Measurements from ENCODE around the gene TLCD5. TPM values are rescaled to one million over a fixed set of nuclear protein-coding genes. Genes with fewer than 3 reads are reported as not detected.

Gene TLCD5
- total and polyA plus RNA-seq, 7 donors: 0.39 to 2.5 (median 0.71) TPM

- H3K27me3 ChIP-seq (ENCODE audit: insufficient read depth in 3 of 3, low read length in 2 of 3): peaks cover 3 to 51% (median 3%) of the 10 kb centered on the region in 3 donors
- DNase-seq (no peak), ATAC-seq (no peak)
- no peaks in the 10 kb centered on the region for H3K36me3 ChIP-seq (ENCODE audit: insufficient read depth in 1 of 2, low read depth in 1 of 2)
- no peak overlapping the region for H3K27ac ChIP-seq
- TF ChIP-seq, protein P1, sequence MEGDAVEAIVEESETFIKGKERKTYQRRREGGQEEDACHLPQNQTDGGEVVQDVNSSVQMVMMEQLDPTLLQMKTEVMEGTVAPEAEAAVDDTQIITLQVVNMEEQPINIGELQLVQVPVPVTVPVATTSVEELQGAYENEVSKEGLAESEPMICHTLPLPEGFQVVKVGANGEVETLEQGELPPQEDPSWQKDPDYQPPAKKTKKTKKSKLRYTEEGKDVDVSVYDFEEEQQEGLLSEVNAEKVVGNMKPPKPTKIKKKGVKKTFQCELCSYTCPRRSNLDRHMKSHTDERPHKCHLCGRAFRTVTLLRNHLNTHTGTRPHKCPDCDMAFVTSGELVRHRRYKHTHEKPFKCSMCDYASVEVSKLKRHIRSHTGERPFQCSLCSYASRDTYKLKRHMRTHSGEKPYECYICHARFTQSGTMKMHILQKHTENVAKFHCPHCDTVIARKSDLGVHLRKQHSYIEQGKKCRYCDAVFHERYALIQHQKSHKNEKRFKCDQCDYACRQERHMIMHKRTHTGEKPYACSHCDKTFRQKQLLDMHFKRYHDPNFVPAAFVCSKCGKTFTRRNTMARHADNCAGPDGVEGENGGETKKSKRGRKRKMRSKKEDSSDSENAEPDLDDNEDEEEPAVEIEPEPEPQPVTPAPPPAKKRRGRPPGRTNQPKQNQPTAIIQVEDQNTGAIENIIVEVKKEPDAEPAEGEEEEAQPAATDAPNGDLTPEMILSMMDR (IDR thresholded peaks at IDR 0.05): no peak
- H3K4me3 ChIP-seq: no peak overlapping the region
- WGBS, 3 donors: 97 to 98% (median 98%) methylated on average over 5 of the region's 5 CpGs
- intact Hi-C loops (cut with DNase I): no loop called here
- no peaks in the 10 kb centered on the region for H3K4me1 ChIP-seq
- no peaks in the 10 kb centered on the region for H3K9me3 ChIP-seq
Measured at GRCh38 chr11:120296554-120296953, 28.5 kb upstream of the TLCD5 start.

GRCh38 chr11:120298461-120298860, 26.6 kb upstream of the TLCD5 start:
- H3K9me3 ChIP-seq: no peaks in the 10 kb centered on the region
- TF ChIP-seq, protein P1 (IDR thresholded peaks at IDR 0.05): no peak
- H3K36me3 ChIP-seq (ENCODE audit: insufficient read depth in 1 of 2, low read depth in 1 of 2): no peaks in the 10 kb centered on the region
- peaks cover under 1 to 35% (median 2%) of the 10 kb centered on the region in 3 donors for H3K27me3 ChIP-seq (ENCODE audit: insufficient read depth in 3 of 3, low read length in 2 of 3)
- no peak overlapping the region for H3K4me3 ChIP-seq
- no peaks in the 10 kb centered on the region for H3K4me1 ChIP-seq
- no peak overlapping the region for H3K27ac ChIP-seq
- whole genome bisulfite sequencing, 3 donors: 78 to 86% (median 84%) methylated on average over 5 of the region's 5 CpGs
- intact Hi-C loops (cut with DNase I): loop anchor here (2.0 kb wide), 1 partner anchor 62 kb away; no protein-coding TSS in a partner anchor
- DNase-seq: no peak
- ATAC-seq: no peak

DNA sequence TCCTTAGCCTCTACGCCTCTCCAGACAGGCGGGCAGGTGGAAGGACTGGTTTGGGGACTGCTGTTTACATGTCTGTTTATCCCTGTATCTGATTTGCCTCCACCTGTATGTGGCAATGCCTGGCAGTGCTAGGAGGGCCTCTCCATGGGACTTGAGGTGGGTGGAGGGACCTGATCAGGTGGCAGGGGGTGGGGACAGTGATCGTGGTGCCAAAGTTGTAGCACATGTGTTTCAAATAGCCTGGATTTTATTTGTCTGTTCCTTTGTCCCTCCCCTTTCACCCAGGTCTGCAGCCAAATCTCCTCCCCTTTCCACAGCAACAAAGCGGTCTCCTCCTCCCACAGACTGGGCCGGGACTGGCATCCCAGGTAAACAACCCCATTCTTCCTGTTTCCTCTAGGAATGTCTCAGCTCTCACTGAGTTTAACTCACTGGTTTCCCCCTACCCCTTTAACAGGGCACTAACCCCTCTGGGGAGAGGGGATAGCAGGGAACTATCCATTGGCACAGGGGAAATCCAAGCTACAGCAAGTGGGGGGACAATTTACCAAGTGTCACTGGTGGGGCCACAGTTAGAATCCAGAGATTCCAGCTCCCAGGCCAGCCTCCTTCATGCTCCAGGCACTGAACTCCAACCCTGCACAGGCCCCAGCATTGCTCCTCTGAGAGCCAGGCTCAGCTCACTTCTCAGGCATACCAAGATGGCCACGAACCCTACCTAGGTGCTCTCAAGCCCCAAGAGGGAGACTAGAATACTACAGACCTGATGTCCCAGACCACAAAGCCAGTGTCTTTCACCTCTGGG, 22.9 kb upstream of the TLCD5 start:
- no peaks in the 10 kb centered on the region for H3K36me3 ChIP-seq (ENCODE audit: insufficient read depth in 1 of 2, low read depth in 1 of 2)
- H3K27me3 ChIP-seq (ENCODE audit: insufficient read depth in 3 of 3, low read length in 2 of 3): peaks cover 0 to 2% (median 0%) of the 10 kb centered on the region in 3 donors
- 76 to 82% (median 78%) methylated on average over 6 of the region's 6 CpGs for WGBS, 3 donors
- TF ChIP-seq, protein P1 (IDR thresholded peaks at IDR 0.05): no peak
- ATAC-seq (no peak), DNase-seq (no peak)
- no peak overlapping the region for H3K4me3 ChIP-seq
- H3K27ac ChIP-seq: no peak overlapping the region
- no peaks in the 10 kb centered on the region for H3K4me1 ChIP-seq
- H3K9me3 ChIP-seq: no peaks in the 10 kb centered on the region
- intact Hi-C loops (cut with DNase I): loop anchor here in 1 of 2 donors (5.0 kb wide), 1 partner anchor 130 kb away; no protein-coding TSS in a partner anchor

DNA sequence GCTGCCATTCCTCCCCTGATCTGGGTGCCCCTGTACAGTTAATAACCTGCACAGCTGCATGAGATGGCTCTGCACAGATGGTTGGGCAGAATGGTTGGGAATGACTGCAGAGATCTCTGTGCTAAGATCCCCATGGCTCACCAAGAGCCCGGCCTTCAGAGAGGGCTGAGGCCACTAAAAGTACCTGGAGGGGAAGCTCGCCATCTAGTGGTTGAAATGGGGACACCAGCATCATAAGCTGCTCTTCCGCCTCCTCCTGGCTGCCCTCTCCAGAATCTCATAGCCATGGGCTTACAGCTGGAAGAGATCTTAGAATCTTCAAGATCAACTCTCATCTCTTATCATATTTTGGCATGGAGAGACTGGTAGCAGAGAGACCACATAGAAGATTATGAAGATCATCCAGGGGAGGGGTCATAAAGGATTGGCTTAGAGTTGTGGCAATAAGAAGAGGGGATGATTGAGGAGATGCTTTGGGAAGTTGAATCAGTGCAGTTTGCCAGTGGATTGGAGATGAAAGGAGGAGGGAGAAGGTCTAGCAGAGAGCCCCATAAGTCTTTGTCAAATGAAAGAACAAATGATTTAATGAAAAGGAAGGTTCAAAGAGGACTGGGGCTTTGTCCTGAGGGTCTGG, 22.0 kb upstream of the TLCD5 start:
- ATAC-seq (peak; percentile 67 to 88 (median 81)), DNase-seq (peak; percentile 60 to 68)
- Histone ChIP-seq H3K27ac (no peak overlapping the region), H3K9me3 (no peaks in the 10 kb centered on the region), H3K36me3 (ENCODE audit: insufficient read depth in 1 of 2, low read depth in 1 of 2) (no peaks in the 10 kb centered on the region), H3K27me3 (ENCODE audit: insufficient read depth in 3 of 3, low read length in 2 of 3) (no peaks in the 10 kb centered on the region), H3K4me3 (no peak overlapping the region), H3K4me1 (no peaks in the 10 kb centered on the region)
- WGBS, 3 donors: 17 to 27% (median 21%) methylated on average over 3 of the region's 3 CpGs
- TF ChIP-seq, protein P1 (IDR thresholded peaks at IDR 0.05): peak; percentile 55
- intact Hi-C loops (cut with DNase I): loop anchor here in 1 of 2 donors (5.0 kb wide), 1 partner anchor 131 kb away; no protein-coding TSS in a partner anchor

Measured in psoas muscle (tissue), 8 donors.